A673 (cell line): ENCODE measurements around the gene ARHGEF4. TPM values are rescaled to one million over a fixed set of nuclear protein-coding genes. Genes with fewer than 3 reads are reported as not detected.

Experiments
- BruUV-seq: library from RNA; stranded (reverse); fragments of 400-500 nt; replicated peaks from 2 replicates; lab custom pipeline; 2021; lab: Mats Ljungman, UMichigan
- CTCF ChIA-PET: fragments of 300-600 bp; sonication (Branson Sonifier 250); formaldehyde crosslinking; loops from one replicate; lab custom pipeline; 2022; ENCODE audit warnings: antibody characterized with exemption; lab: Charles Lee
- POLR2A ChIA-PET: fragments of 300-600 bp; sonication (Branson Sonifier 250); formaldehyde crosslinking; loops from one replicate; lab custom pipeline; 2022; ENCODE audit warnings: antibody characterized with exemption; ENCODE audit not compliant: low non-redundant PET; lab: Charles Lee
- DNase-seq: peaks from one replicate; pipeline ENCODE4 v3.0.0-alpha.2; 2015; ENCODE audit warnings: low spot score
- H3K27ac ChIP-seq: fragments of 200-600 bp; sonication (generic); 2 replicates; pipeline ENCODE4 v1.5.1; 2016; ENCODE audit warnings: mixed run types, low read depth, mild to moderate bottlenecking, mixed read lengths, antibody characterized with exemption, low read length; ENCODE audit not compliant: poor library complexity, severe bottlenecking
- H3K27me3 ChIP-seq: fragments of 200-600 bp; sonication (generic); replicated peaks from 2 replicates; pipeline ENCODE4 v1.6.1; 2017; ENCODE audit warnings: mixed run types, low read depth, mild to moderate bottlenecking, mixed read lengths, antibody characterized with exemption, low read length; ENCODE audit not compliant: insufficient read depth, poor library complexity
- H3K36me3 ChIP-seq: fragments of 200-600 bp; sonication (generic); 2 replicates; pipeline ENCODE4 v1.6.1; 2016; ENCODE audit warnings: mixed run types, mild to moderate bottlenecking, mixed read lengths, antibody characterized with exemption, low read length; ENCODE audit not compliant: insufficient read depth, poor library complexity, severe bottlenecking
- H3K4me1 ChIP-seq: fragments of 200-600 bp; sonication (generic); 2 replicates; pipeline ENCODE4 v1.6.1; 2017; ENCODE audit warnings: mixed run types, mild to moderate bottlenecking, mixed read lengths, antibody characterized with exemption, low read length; ENCODE audit not compliant: insufficient read depth, poor library complexity, severe bottlenecking
- H3K4me3 ChIP-seq: fragments of 200-600 bp; sonication (generic); 2 replicates; pipeline ENCODE4 v1.5.1; 2016; ENCODE audit warnings: low read depth, mixed run types, mild to moderate bottlenecking, mixed read lengths, low read length; ENCODE audit not compliant: poor library complexity, severe bottlenecking
- H3K9me3 ChIP-seq: fragments of 200-600 bp; sonication (generic); 2 replicates; pipeline ENCODE4 v1.6.1; 2016; ENCODE audit warnings: mixed run types, low read depth, mild to moderate bottlenecking, mixed read lengths, antibody characterized with exemption, low read length; ENCODE audit not compliant: poor library complexity, severe bottlenecking
- EZH2 ChIP-seq: fragments of 200-600 bp; sonication (generic); IDR thresholded peaks from 2 replicates; pipeline ENCODE4 v1.6.1; 2017; ENCODE audit warnings: borderline replicate concordance, low read depth, mild to moderate bottlenecking, mixed read lengths, antibody characterized with exemption, low read length; ENCODE audit not compliant: poor library complexity, severe bottlenecking
- intact Hi-C: fragments of 100-400 bp; cut with micrococcal nuclease; formaldehyde crosslinking; loops from one replicate; pipeline ENCODE4 v1.10.0; 2022; ENCODE audit not compliant: unreplicated experiment
- total RNA-seq: library from RNA; stranded (reverse); gene quantifications from 2 replicates; pipeline ENCODE4 v1.2.3, GENCODE V29; 2021
- TF ChIP-seq, protein P1 (sequence below): fragments of 300-800, 200-600 bp; sonication (generic); conservative IDR thresholded peaks from 2 replicates; pipeline ENCODE4 v1.5.1; 2017; ENCODE audit warnings: low read depth, mild to moderate bottlenecking, antibody characterized with exemption, low read length, moderate library complexity, mixed read lengths

ARHGEF4 gene
- total RNA-seq, 1 experiment from 2014 or later, result 2.1 TPM

DNA sequence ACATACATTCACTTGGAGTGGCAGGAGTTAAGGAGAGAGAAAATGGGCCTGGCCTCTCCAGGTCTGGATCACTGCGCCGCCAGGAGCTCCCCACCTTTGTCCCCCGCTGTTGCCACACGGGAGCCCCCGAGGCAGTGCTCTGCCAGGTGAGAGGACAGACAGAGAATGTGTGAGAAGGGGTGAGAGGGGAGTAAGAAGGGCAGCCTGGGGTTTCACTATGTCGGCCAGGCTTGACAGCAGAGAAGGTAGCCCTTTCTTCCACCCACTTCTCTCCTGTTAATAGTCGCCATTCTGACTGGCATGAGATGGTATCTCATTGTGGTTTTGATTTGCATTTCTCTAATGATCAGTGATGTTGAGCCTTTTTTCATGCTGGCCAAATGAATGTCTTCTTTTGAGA, 26.2 kb upstream of the ARHGEF4 start:
- intact Hi-C loops, result no loop called here
- H3K27ac ChIP-seq, result no peak overlapping the region
- no TSS peak for BruUV-seq
- no peaks in the 10 kb centered on the region for H3K27me3 ChIP-seq
- ChIA-PET POLR2A (no interaction called here), CTCF (no interaction called here)
- H3K4me3 ChIP-seq, result no peak overlapping the region
- TF ChIP-seq EZH2, result no peak
- TF ChIP-seq, protein P1, sequence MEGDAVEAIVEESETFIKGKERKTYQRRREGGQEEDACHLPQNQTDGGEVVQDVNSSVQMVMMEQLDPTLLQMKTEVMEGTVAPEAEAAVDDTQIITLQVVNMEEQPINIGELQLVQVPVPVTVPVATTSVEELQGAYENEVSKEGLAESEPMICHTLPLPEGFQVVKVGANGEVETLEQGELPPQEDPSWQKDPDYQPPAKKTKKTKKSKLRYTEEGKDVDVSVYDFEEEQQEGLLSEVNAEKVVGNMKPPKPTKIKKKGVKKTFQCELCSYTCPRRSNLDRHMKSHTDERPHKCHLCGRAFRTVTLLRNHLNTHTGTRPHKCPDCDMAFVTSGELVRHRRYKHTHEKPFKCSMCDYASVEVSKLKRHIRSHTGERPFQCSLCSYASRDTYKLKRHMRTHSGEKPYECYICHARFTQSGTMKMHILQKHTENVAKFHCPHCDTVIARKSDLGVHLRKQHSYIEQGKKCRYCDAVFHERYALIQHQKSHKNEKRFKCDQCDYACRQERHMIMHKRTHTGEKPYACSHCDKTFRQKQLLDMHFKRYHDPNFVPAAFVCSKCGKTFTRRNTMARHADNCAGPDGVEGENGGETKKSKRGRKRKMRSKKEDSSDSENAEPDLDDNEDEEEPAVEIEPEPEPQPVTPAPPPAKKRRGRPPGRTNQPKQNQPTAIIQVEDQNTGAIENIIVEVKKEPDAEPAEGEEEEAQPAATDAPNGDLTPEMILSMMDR, result no peak
- H3K9me3 ChIP-seq, result no peaks in the 10 kb centered on the region
- no peaks in the 10 kb centered on the region for H3K36me3 ChIP-seq
- DNase-seq, result no peak
- peaks cover 4% of the 10 kb centered on the region for H3K4me1 ChIP-seq

DNA sequence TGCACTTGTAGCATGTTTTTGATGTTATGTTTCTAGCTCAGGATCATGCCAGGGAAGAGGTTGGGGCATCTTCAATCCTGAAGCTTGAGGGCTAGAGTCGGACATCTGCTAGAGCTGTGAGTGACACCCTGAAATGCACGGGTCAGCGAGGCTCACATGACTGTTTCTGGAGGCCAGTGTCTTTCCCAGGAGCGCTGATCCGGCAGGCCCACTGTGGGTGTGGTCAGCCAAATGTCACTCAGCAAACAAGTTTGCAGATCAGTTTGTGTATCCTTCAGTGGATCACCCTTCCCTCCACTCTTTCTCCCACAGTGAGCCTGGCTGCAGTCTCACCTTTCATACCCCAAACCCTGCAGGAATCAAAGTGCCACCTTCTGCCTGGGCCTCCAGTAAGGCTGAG, 23.0 kb upstream of the ARHGEF4 start:
- TF ChIP-seq EZH2, result no peak
- TF ChIP-seq, protein P1, result no peak
- H3K9me3 ChIP-seq, result no peaks in the 10 kb centered on the region
- ChIA-PET CTCF (no interaction called here), POLR2A (no interaction called here)
- no peaks in the 10 kb centered on the region for H3K27me3 ChIP-seq
- BruUV-seq, result no TSS peak
- no peak overlapping the region for H3K4me3 ChIP-seq
- intact Hi-C loops, result no loop called here
- no peaks in the 10 kb centered on the region for H3K36me3 ChIP-seq
- no peak for DNase-seq
- no peak overlapping the region for H3K27ac ChIP-seq
- H3K4me1 ChIP-seq, result no peaks in the 10 kb centered on the region

DNA sequence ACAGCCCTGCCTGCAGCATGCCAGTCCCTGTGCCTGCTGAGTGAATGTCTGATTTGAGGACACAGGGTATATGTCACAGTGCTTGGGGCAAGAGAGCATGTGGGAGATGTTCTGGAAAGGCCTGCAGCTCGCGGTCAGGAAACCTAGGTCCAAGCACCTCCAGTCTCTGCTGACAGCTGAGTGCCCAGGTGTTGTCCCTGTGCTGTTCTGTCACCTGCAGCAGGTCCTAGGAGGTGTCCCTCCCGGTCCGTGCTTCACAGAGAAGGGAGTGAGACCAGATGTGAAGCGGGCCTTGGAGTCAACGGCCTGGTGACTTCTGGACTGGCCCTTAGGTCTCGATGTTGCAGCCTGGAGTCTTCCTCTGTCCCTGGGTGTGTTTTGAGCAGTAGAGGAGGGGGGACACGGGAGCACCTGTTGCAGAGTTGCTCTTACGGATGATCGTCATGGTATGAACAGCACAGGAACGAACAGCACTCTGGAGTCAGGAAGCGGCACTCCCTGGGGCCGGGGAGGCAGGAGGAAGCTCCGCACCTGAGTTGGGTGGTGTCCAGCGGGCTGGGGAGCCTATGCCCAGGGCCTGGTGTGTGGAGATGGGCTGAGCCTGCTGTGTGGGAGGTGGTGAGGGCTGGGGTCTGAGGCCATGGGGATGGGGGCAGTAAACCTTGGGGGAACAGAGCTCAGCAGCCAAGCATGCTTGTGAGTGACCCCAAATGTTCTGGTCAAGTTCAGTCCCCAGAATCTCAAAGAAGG, 21.6 kb upstream of the ARHGEF4 start:
- no peak for DNase-seq
- Histone ChIP-seq H3K27me3 (no peaks in the 10 kb centered on the region), H3K4me1 (peaks cover 3% of the 10 kb centered on the region), H3K27ac (no peak overlapping the region), H3K4me3 (no peak overlapping the region), H3K36me3 (no peaks in the 10 kb centered on the region), H3K9me3 (no peaks in the 10 kb centered on the region)
- ChIA-PET POLR2A (no interaction called here), CTCF (no interaction called here)
- TF ChIP-seq, protein P1, result no peak
- TF ChIP-seq EZH2, result no peak
- intact Hi-C loops, result no loop called here
- BruUV-seq, result no TSS peak
